HL-60/S4 (cell line): Measurements from ENCODE around the gene BRME1.

Experiments
- in situ Hi-C: fragments of 300-500 bp; cut with MboI; formaldehyde crosslinking; loops from 2 replicates; pipeline ENCODE4 v1.14.3; 2022; ENCODE audit warnings: low sequenced_read_pairs

Gene BRME1

DNA sequence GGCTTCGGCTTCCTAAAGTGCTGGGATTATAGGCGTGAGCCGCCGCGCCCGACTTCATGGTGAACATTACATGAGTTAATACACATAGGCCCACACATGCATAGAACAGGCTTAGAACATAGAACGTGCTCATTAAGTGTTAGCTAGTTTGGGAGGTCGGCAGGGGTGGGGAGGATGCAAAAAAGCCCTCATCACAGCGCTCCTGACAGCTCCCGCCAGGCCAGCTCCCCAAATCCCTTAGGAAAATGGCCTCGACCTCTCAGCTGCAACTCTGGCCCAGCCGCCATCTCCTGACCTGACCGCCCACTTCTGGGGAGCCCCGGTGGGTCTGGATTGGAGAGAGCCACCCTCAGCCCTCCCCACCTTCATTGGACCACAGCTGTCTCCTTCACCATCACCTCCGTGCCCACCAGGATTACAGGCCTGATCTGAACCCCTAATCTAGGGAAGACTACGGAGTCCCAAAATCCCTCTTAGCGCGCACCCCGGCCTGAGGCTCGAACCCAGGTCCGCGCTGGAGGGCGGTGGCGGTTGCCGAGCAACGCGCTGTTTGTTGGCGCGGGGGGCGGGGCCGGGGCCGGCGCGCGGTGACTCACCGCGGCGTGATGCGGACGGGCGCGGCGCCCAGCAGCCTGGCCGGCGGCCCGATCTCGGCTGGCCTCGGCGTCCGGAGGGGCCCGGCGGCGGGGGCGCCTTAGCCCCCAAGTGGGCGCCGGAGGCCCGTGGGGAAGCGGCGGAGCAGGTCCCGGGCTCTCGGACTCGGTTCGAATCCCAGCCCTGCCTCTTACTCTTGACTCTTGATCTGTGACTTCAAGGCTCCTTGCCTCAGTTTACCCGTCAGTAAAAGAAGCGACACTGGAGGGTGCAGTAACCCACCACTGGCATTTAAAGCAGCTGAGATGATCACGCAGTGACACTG, 55.7 kb downstream of the BRME1 start:
- in situ Hi-C loops, result loop anchor here (25.0 kb wide), 1 partner anchor 563 kb away; no protein-coding TSS in a partner anchor

DNA sequence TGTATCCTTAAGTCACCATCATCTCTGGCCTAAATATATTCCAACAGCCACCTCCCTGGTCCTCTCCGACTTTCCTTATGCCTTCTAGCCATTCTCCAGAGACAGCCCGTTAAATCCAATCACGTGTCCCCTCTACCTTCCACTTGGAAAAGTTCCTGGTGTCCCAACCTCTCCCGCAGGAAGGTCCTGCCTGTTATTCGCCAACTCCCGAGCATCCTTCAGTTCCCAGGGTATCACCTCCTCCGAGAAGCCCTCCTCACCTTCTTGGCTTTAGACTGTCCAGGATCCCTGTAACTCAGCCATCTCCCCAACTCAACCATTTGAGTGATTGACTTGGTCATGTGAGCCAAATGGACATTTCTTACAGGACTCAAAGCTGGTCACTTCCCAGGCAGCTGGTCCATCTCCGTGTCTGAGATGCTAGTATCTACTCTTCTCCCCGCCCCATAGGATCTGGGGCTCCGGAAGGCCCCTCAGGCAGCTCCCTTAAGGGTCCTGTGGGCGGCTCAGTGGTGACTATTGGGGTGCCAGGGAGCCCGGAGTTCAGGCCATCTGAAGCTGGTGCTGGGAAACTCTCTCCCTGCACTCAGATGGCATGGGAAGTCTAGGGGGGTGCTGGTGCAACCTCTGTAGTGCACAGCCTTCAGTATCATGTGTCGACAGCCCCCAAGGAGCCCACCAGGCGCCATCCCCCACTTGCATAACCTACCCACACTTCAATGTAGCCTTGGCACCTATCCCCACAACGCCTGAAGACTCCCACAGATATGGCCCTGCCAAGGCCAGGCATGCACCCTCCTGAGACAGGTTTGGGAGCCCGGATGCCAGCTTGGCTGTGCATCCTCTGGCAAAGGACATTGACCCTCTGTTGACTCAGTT, 56.9 kb downstream of the BRME1 start:
- in situ Hi-C loops, result no loop called here

- in situ Hi-C loops, result no loop called here
Observed at GRCh38 chr19:13848340-13848677, 57.6 kb downstream of the BRME1 start.

- in situ Hi-C loops, result no loop called here
Observed at GRCh38 chr19:13847407-13848339, 58.2 kb downstream of the BRME1 start.

- in situ Hi-C loops, result no loop called here
Observed at GRCh38 chr19:13846557-13847406, 59.1 kb downstream of the BRME1 start.

- in situ Hi-C loops, result no loop called here
Observed at GRCh38 chr19:13844130-13844631, 61.7 kb downstream of the BRME1 start.

GRCh38 chr19:13843104-13843921, 62.6 kb downstream of the BRME1 start:
- in situ Hi-C loops, result no loop called here

GRCh38 chr19:13842291-13843103, 63.4 kb downstream of the BRME1 start:
- in situ Hi-C loops, result no loop called here

- in situ Hi-C loops, result no loop called here
Observed at GRCh38 chr19:13841962-13842290, 64.0 kb downstream of the BRME1 start.

- in situ Hi-C loops, result no loop called here
Observed at GRCh38 chr19:13841086-13841961, 64.6 kb downstream of the BRME1 start.

DNA sequence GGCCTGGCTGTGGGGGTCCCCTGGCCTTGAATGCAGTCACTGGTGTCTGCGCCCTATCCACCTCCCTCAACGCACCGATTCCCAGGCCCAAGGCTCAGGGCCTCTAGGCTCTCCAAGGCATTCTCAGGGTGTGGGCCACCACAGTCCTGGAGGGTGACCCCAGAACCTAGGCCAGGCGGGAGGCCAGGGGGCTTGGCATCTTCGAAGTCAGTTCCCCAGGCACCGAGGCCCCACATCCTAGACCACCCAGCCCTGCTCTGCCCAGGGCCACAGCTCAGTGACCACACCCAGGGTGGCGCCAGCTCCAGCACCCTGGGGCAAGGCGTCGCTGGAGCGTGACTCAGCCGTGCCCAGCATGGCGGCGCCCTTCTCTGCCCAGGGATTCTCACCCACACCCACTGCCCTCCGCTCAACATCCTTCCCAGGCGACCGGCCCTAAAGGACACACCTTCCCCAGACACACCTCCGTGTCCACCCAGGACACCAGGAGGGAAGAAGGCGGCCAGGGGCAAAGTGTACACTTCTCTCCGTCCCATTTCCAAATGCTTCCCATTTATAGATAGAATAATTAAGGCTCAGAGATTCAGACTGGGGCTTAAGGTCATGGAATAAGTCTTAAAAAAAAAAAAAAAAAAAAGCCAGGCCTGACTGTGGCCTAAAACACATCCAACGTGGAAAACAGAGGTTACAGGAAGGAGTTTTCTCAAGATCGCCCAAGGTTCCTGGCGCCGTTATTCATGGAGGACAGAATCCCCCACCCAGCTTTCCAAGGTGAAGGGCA, 65.4 kb downstream of the BRME1 start:
- in situ Hi-C loops, result no loop called here

GRCh38 chr19:13839938-13840304, 66.0 kb downstream of the BRME1 start:
- in situ Hi-C loops, result no loop called here

DNA sequence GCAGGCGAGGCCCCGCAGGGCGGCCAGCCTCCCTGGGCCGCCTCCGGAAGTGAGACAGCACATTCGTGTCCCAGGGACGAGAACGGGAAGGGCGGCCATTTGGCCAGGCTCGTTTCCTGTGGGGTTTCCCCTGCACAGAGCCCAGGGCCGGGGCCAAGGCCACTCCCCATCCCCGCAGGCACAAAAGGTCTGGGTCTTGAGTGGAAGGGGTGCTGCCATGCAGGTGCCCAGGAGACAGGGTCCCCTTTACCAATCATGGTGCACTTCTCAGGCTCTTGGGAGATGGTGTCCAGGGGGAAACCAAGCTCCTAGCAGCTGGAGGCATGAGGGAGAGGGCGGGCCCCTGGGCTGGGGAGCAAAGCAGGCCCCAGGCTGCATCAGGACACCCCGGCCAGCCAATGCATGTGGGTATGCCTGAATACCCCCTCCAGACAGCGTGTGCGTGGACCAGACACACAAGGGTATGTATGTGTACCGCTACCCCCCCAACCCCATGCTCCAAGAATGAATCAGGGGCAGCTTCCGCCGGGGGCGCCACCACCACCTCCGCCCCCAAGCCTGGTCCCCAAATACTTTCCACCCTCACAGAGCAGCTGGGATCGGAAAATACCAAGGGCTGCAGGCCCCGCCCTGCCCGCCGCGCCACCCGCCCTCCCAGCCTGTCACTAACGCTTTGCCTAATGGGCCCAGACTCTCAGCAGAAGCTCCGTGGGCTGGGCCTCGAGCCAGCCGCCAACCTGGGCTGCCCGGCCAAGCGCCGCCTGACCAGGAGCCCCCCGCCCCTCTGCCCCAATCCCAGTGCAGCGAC, 66.6 kb downstream of the BRME1 start:
- in situ Hi-C loops, result no loop called here

DNA sequence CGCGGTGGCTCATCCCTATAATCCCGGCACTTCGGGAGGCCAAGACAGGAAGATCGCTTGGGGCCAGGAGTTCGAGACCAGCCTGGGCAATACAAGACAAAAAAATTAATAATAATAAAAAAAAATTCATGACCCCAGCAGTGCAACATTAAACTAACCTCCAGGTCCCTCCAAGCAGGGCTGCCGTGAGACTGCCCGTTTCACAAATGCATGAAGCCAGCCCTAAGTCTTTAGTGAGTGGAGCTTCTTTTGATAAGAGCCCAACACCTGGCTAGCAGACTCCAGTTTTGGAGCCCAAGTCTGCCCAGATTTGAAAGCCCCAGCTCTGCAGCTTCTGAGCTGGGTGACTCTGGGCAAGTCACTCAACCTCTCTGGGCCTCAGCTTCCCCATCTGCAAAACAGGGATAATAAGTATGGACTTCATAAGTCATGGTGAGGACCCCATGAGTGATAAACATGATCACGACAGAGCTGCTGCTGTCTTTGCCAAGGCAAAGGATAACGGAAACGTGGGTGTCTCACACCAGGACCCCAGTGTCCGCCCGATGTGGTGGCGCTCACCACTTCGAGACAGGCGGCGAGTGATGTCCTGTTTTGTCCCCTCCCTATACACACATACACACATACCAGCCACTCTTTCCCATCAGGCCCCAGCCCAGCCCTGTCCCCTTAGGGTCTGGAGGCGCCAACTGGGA, 67.3 kb downstream of the BRME1 start:
- in situ Hi-C loops, result no loop called here
